HepG2 (cell line): ENCODE data around the gene GFY. TPM values are rescaled to one million over a fixed set of nuclear protein-coding genes. Genes with fewer than 3 reads are reported as not detected.

Experiments
- CBX5 ChIP-seq: sonication (generic); formaldehyde crosslinking; IDR thresholded peaks from 2 replicates; pipeline ENCODE4 v1.4.0; 2020; ENCODE audit warnings: missing genetic modification reagents, borderline replicate concordance
- HOXA3 ChIP-seq: sonication (generic); formaldehyde crosslinking; IDR thresholded peaks from 2 replicates; pipeline ENCODE4 v1.5.0; 2020; ENCODE audit warnings: missing genetic modification reagents
- RBM22 ChIP-seq: fragments of 200-400 bp; formaldehyde crosslinking; optimal IDR thresholded peaks from 2 replicates; pipeline ENCODE3; 2017; ENCODE audit warnings: mild to moderate bottlenecking, low read length, moderate library complexity
- SOX5 ChIP-seq: IDR thresholded peaks from 2 replicates; pipeline ENCODE4 v1.6.1; 2016; ENCODE audit warnings: borderline replicate concordance
- SRY ChIP-seq: sonication (generic); formaldehyde crosslinking; IDR thresholded peaks from 2 replicates; pipeline ENCODE4 v1.8.0; 2022; ENCODE audit warnings: mild to moderate bottlenecking, missing genetic modification reagents
- ZFP36L2 ChIP-seq: sonication (generic); formaldehyde crosslinking; IDR thresholded peaks from 2 replicates; pipeline ENCODE4 v1.4.0; 2020; ENCODE audit warnings: missing genetic modification reagents
- ZFYVE20 ChIP-seq: sonication (generic); formaldehyde crosslinking; IDR thresholded peaks from 2 replicates; pipeline ENCODE4 v1.8.0; 2023; ENCODE audit warnings: low read depth, mild to moderate bottlenecking, moderate library complexity, missing genetic modification reagents, borderline replicate concordance
- ZNF138 ChIP-seq: sonication (generic); formaldehyde crosslinking; IDR thresholded peaks from 2 replicates; pipeline ENCODE4 v1.5.0; 2020; ENCODE audit warnings: mild to moderate bottlenecking, low read depth, missing genetic modification reagents
- ZNF20 ChIP-seq: sonication (generic); formaldehyde crosslinking; IDR thresholded peaks from 2 replicates; pipeline ENCODE4 v1.4.0; 2020; ENCODE audit warnings: mild to moderate bottlenecking, moderate library complexity, missing genetic modification reagents
- ZNF329 ChIP-seq: sonication (generic); formaldehyde crosslinking; IDR thresholded peaks from 2 replicates; pipeline ENCODE4 v1.9.0; 2021; ENCODE audit warnings: low read depth, mild to moderate bottlenecking, missing genetic modification reagents
- ZNF337 ChIP-seq: sonication (generic); formaldehyde crosslinking; IDR thresholded peaks from 2 replicates; pipeline ENCODE4 v1.5.1; 2020; ENCODE audit warnings: missing genetic modification reagents, low read depth, mild to moderate bottlenecking, borderline replicate concordance
- ZNF563 ChIP-seq: sonication (generic); formaldehyde crosslinking; IDR thresholded peaks from 2 replicates; pipeline ENCODE4 v1.8.0; 2022; ENCODE audit warnings: mild to moderate bottlenecking, moderate library complexity, missing genetic modification reagents
- ZNF580 ChIP-seq: IDR thresholded peaks from 2 replicates; pipeline ENCODE4 v1.6.1; 2016; ENCODE audit warnings: low read depth, borderline replicate concordance
- ZNF639 ChIP-seq: conservative IDR thresholded peaks from 2 replicates; pipeline ENCODE4 v1.6.1; 2018; ENCODE audit warnings: missing genetic modification reagents
- ZNF7 ChIP-seq: IDR thresholded peaks from 2 replicates; pipeline ENCODE4 v1.6.1; 2016; ENCODE audit warnings: missing biosample characterization, missing genetic modification reagents
- ZNF740 ChIP-seq: sonication (generic); formaldehyde crosslinking; IDR thresholded peaks from 2 replicates; pipeline ENCODE4 v1.4.0; 2020; ENCODE audit warnings: missing genetic modification reagents
- ZNF784 ChIP-seq: sonication (generic); formaldehyde crosslinking; IDR thresholded peaks from 2 replicates; pipeline ENCODE4 v1.5.1; 2020; ENCODE audit warnings: missing genetic modification reagents, mild to moderate bottlenecking, borderline replicate concordance
- polyA plus RNA-seq, 8 experiments: library from polyadenylated mRNA; depleted of rRNA in 3 of 8; stranded (reverse) in 7 of 8; unstranded in 1 of 8; fragments of >200 nt; fragmentation: Illumina TruSeq in 4 of 8; extraction: Trizol in 4 of 8; gene quantifications; 2 replicates each; pipeline versions ENCODE4 v1.2.1 to v1.2.3, GENCODE V29; 2011 to 2016; ENCODE audit warnings: low read depth in 4 of 8, missing spikeins in 1 of 8, mixed read lengths in 1 of 8; ENCODE audit not compliant: insufficient read depth in 1 of 8
- total RNA-seq, 5 experiments: library from RNA; depleted of rRNA; stranded (reverse); fragments of >200 nt; fragmentation: Illumina TruSeq; extraction: Trizol; gene quantifications; 2 replicates each; pipeline ENCODE4 v1.2.3, GENCODE V29; 2016; ENCODE audit warnings: low read depth in 1 of 5
- TF ChIP-seq, protein P1 (sequence below): sonication (generic); formaldehyde crosslinking; IDR thresholded peaks from 2 replicates; pipeline ENCODE4 v1.4.0; 2020; ENCODE audit warnings: missing genetic modification reagents, mild to moderate bottlenecking, borderline replicate concordance
- TF ChIP-seq, protein P2 (sequence below): sonication (generic); formaldehyde crosslinking; IDR thresholded peaks from 2 replicates; pipeline ENCODE4 v1.5.0; 2020; ENCODE audit warnings: missing genetic modification reagents
- TF ChIP-seq, protein P3 (sequence below): sonication (generic); formaldehyde crosslinking; IDR thresholded peaks from 2 replicates; pipeline ENCODE4 v1.4.0; 2020; ENCODE audit warnings: missing genetic modification reagents
- TF ChIP-seq, protein P4 (sequence below): sonication (generic); formaldehyde crosslinking; IDR thresholded peaks from 2 replicates; pipeline ENCODE4 v1.8.0; 2022; ENCODE audit warnings: missing genetic modification reagents, mild to moderate bottlenecking, moderate library complexity, borderline replicate concordance

Gene GFY
- total and polyA plus RNA-seq, 2 of the 13 experiments (the other 11 are each of a cell fraction or from before 2014, with no cell fraction given): not detected

DNA sequence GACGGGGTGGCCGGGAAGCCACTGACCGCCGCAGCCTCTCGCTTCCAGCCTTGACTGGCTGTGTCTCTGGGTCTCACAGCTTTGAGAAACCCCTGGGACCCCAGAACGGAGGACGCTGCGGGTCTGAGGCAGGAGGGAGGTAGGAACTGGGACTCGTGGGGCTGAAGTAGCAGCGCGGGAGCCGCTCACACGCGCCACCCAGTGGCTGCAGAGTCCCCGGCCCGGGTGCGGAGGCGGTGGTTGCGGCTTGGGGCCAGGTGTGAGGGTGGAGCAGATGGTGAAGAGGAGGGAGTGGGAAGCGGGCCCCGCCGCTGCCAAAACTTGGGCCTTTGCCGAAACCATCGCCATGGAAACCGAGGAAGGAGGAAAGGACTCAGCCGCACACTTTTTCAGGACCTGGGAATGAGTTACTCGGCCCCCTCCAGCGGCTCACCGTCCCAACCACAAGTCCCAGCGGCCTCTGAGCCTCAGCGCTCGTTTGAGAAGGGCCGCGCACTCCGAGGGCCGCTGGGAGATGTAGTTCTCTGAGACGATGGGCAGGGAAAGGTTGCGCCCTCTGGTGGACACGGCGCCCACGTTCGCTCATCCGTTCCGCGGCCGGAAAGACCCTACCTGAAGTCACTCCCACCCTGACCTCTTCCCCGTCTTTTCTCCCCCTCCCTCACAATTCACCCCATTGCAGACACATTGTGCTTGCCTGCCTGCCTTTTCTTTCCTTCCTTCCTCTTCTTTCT, 18.3 kb downstream of the GFY start (continued):
- no peak for TF ChIP-seq ZNF740 (CRISPR knock-in tag)
- TF ChIP-seq ZNF563 (CRISPR knock-in tag): no peak
- TF ChIP-seq CBX5 (CRISPR knock-in tag): no peak
- no peak for TF ChIP-seq ZNF329
- TF ChIP-seq HOXA3: peak; percentile 86
- no peak for TF ChIP-seq SRY (CRISPR knock-in tag)
- no peak for TF ChIP-seq ZNF580 (CRISPR knock-in tag)
- TF ChIP-seq ZNF784 (CRISPR knock-in tag): peak; percentile 65; the same call in 1 of the 2 replicates
- no peak for TF ChIP-seq ZNF20 (CRISPR knock-in tag)
- TF ChIP-seq ZNF639 (CRISPR knock-in tag): no peak
- TF ChIP-seq, protein P1, sequence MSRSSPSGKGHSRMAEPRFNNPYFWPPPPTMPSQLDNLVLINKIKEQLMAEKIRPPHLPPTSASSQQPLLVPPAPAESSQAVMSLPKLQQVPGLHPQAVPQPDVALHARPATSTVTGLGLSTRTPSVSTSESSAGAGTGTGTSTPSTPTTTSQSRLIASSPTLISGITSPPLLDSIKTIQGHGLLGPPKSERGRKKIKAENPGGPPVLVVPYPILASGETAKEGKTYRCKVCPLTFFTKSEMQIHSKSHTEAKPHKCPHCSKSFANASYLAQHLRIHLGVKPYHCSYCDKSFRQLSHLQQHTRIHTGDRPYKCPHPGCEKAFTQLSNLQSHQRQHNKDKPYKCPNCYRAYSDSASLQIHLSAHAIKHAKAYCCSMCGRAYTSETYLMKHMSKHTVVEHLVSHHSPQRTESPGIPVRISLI (CRISPR knock-in tag): 0 out of 2 replicates have a peak, but pooled peaks have one; percentile 17
- TF ChIP-seq, protein P2, sequence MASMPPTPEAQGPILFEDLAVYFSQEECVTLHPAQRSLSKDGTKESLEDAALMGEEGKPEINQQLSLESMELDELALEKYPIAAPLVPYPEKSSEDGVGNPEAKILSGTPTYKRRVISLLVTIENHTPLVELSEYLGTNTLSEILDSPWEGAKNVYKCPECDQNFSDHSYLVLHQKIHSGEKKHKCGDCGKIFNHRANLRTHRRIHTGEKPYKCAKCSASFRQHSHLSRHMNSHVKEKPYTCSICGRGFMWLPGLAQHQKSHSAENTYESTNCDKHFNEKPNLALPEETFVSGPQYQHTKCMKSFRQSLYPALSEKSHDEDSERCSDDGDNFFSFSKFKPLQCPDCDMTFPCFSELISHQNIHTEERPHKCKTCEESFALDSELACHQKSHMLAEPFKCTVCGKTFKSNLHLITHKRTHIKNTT (CRISPR knock-in tag): peak; percentile 96; the same call in 1 of the 2 replicates
- TF ChIP-seq ZNF138 (CRISPR knock-in tag): no peak
- TF ChIP-seq, protein P3, sequence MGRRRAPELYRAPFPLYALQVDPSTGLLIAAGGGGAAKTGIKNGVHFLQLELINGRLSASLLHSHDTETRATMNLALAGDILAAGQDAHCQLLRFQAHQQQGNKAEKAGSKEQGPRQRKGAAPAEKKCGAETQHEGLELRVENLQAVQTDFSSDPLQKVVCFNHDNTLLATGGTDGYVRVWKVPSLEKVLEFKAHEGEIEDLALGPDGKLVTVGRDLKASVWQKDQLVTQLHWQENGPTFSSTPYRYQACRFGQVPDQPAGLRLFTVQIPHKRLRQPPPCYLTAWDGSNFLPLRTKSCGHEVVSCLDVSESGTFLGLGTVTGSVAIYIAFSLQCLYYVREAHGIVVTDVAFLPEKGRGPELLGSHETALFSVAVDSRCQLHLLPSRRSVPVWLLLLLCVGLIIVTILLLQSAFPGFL: no peak
- no peak for TF ChIP-seq ZFP36L2
- no peak for TF ChIP-seq ZNF337 (CRISPR knock-in tag)
- TF ChIP-seq SOX5 (CRISPR knock-in tag): no peak
- TF ChIP-seq RBM22: no peak
- TF ChIP-seq, protein P4, sequence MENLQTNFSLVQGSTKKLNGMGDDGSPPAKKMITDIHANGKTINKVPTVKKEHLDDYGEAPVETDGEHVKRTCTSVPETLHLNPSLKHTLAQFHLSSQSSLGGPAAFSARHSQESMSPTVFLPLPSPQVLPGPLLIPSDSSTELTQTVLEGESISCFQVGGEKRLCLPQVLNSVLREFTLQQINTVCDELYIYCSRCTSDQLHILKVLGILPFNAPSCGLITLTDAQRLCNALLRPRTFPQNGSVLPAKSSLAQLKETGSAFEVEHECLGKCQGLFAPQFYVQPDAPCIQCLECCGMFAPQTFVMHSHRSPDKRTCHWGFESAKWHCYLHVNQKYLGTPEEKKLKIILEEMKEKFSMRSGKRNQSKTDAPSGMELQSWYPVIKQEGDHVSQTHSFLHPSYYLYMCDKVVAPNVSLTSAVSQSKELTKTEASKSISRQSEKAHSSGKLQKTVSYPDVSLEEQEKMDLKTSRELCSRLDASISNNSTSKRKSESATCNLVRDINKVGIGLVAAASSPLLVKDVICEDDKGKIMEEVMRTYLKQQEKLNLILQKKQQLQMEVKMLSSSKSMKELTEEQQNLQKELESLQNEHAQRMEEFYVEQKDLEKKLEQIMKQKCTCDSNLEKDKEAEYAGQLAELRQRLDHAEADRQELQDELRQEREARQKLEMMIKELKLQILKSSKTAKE: no peak
- TF ChIP-seq ZNF7 (CRISPR knock-in tag): no peak
- TF ChIP-seq ZFYVE20 (CRISPR knock-in tag): no peak
